DOHH2 (cell line): Measurements from ENCODE around the gene NF1.

Source experiments
- EZH2phosphoT487 ChIP-seq: fragments of 200-600 bp; sonication (generic); IDR thresholded peaks from 2 replicates; pipeline ENCODE4 v1.6.1; 2017; ENCODE audit warnings: borderline replicate concordance, mild to moderate bottlenecking, antibody characterized with exemption, low read length, moderate library complexity, mixed read lengths
- TF ChIP-seq, protein P1 (sequence below): fragments of 200-600 bp; sonication (generic); IDR thresholded peaks from one replicate; pipeline ENCODE4 v1.5.1; 2014; ENCODE audit warnings: antibody characterized with exemption, mild to moderate bottlenecking, low read depth, low read length; ENCODE audit not compliant: poor library complexity, severe bottlenecking

DNA sequence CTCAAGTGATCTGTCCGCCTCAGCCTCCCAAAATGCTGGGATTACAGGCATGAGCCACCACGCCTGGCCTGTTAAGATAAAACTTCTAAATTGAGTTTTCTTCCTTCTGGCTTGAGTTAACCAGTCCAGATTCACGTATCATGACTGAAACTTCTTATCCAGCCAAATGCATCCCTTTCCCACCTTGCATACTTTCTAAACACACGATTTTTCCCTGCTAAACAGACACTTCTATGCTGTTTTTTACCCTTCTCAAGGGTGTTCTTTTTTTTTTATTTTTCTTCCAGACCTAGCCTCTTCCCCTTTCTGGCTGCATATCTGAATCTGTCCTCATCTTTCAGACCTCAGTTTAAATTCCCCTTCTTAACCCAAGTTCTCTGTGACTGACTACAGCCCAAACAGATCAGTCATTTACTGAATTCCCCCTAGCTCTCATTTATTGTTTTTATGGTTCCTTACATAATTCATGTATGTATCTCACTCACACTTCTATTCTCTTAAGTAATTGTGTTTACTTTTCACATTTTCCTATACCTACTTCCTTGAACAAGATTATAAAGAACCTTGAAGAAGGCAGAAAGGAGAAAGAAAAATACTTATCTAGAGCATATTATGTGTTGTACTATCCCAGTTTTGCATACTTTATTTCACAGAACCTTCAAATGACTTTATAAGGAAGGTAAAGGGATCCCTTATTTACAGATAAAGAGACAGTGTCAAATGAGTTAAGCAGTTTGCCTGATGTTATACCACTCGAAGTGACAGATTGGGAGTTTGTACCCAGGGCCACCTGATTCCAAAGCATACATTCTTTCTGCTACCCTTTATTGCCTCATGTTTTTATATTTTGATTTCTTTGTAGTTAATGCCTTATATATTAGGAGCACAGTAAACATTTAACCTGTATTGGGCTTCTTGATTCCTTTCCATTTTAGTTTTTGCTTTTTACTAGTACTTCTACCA lies 213.9 kb downstream of the NF1 start:
- TF ChIP-seq, protein P1, sequence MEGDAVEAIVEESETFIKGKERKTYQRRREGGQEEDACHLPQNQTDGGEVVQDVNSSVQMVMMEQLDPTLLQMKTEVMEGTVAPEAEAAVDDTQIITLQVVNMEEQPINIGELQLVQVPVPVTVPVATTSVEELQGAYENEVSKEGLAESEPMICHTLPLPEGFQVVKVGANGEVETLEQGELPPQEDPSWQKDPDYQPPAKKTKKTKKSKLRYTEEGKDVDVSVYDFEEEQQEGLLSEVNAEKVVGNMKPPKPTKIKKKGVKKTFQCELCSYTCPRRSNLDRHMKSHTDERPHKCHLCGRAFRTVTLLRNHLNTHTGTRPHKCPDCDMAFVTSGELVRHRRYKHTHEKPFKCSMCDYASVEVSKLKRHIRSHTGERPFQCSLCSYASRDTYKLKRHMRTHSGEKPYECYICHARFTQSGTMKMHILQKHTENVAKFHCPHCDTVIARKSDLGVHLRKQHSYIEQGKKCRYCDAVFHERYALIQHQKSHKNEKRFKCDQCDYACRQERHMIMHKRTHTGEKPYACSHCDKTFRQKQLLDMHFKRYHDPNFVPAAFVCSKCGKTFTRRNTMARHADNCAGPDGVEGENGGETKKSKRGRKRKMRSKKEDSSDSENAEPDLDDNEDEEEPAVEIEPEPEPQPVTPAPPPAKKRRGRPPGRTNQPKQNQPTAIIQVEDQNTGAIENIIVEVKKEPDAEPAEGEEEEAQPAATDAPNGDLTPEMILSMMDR, result no peak
- no peak for TF ChIP-seq EZH2phosphoT487
